ENCODE results near the gene MORN1. TPM values are rescaled to one million over a fixed set of nuclear protein-coding genes. Genes with fewer than 3 reads are reported as not detected.

The MORN1 gene
- total RNA-seq, 2 experiments from 2014 or later, result 10.5 to 11.6 TPM

DNA sequence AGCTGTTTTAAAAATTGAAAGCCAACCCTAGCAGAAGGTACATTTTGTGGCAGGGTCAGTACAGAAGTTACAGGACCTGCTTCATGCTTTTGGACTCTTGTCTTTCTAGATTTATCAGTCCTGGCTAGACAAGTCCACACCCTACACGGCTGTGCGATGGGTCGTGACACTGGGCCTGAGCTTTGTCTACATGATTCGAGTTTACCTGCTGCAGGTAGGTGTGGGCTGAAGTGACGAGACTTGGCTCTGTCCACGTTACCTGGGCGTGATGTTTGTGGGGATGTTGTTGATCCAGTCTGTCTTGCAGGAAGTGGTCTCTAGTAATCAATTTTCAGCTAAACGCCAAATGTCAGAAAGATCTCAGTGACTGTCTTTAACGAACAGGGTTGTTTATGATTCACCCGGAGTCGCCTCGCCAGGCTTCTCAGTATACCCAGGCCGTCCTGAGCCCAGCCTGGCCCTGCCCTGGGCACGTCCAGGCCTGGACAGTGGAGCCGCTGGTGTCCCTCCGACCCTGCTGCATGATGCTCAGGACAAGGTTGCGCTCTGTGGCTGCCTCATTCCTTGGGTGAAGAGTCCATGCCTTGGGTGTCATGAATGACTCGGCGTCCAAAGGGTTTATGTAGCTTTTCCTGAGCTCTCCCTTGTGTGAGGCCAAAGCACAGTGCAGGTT lies 5.8 kb upstream of the MORN1 start:
- Mint-ChIP-seq H3K36me3 (peaks cover 30% of the 10 kb centered on the region), H3K27me3 (no peaks in the 10 kb centered on the region), H3K4me3 (no peak overlapping the region), H3K4me1 (peaks cover 21% of the 10 kb centered on the region), H3K27ac (no peak overlapping the region), H3K9me3 (no peaks in the 10 kb centered on the region)
- ATAC-seq (ENCODE audit: low read depth) (no peak), DNase-seq (no peak)
- POLR2A ChIA-PET, result interaction anchor here (0.9 kb wide), 1 partner anchor 14 kb away, joined by 3 read pairs; no protein-coding TSS in a partner anchor

DNA sequence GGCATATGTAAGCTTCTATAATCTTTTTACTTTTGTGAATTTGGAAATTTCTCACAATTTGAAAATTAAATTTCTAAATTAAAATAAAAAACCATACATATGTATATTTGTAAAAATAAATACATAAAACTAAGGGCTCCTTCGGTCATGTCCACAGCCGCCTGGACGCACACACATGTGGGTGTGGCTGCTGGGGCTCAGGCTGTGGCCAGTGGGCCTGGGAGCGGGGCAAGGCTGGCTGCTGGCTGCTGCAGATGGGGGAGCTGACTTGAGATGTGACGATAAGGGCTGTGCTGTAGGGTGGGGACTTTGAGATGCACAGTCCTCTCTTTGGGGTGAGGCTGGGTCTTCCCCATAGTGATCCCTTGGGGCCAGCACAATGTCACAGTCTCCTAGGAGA lies 5.1 kb upstream of the MORN1 start:
- no peak for DNase-seq
- H3K27ac Mint-ChIP-seq, result no peak overlapping the region
- H3K9me3 Mint-ChIP-seq, result no peaks in the 10 kb centered on the region
- no peak overlapping the region for H3K4me3 Mint-ChIP-seq
- H3K4me1 Mint-ChIP-seq, result peaks cover 20% of the 10 kb centered on the region
- POLR2A ChIA-PET, result interaction anchor here (0.9 kb wide), 1 partner anchor 15 kb away, joined by 3 read pairs; no protein-coding TSS in a partner anchor
- no peaks in the 10 kb centered on the region for H3K27me3 Mint-ChIP-seq
- peaks cover 25% of the 10 kb centered on the region for H3K36me3 Mint-ChIP-seq
- ATAC-seq (ENCODE audit: low read depth), result no peak

DNA sequence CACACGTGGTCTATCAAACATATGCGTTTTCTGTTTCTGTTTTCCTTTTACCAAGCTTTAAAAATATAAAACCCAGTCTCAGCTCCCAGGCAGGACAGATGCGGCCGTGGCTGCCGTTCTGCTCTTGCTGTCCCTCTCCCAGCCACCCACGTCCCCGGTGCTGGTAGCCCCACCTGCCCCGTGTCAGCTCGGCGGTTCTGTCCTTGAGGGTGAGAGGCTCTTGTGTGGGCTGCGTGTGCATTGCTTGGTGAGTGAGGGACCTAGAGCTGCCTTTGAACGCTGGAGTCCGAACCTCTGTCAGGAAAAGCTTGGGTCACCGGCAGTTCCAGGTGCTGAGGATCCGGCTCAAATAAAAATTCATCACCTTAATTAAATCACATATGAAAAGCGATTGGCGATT lies 4.7 kb upstream of the MORN1 start:
- H3K4me3 Mint-ChIP-seq, result no peak overlapping the region
- H3K27ac Mint-ChIP-seq, result no peak overlapping the region
- H3K27me3 Mint-ChIP-seq, result no peaks in the 10 kb centered on the region
- POLR2A ChIA-PET, result interaction anchor here (0.9 kb wide), 1 partner anchor 16 kb away, joined by 3 read pairs; no protein-coding TSS in a partner anchor
- peaks cover 20% of the 10 kb centered on the region for H3K4me1 Mint-ChIP-seq
- peaks cover 23% of the 10 kb centered on the region for H3K36me3 Mint-ChIP-seq
- no peaks in the 10 kb centered on the region for H3K9me3 Mint-ChIP-seq
- no peak for ATAC-seq (ENCODE audit: low read depth)
- DNase-seq, result no peak

DNA sequence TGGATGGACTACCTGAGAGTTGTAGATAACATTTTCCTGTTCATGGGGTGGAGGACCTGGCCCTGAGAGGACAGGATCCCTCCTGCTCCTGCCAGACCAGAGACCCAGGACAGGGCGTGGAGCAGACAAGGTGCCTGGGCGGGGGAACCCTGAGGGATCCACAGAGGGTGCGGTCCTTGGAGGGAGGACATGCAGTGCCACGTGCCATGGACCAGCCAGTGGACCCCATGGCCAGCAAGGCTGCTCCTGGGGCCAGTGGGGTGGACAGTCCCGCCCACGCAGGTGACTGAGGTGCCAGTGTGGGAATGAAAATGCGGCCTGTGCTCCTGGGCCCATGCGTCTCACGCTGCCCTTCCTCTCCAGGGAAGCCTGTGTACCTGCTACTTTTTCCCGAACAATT lies 3.9 kb upstream of the MORN1 start:
- no peaks in the 10 kb centered on the region for H3K9me3 Mint-ChIP-seq
- no peak overlapping the region for H3K4me3 Mint-ChIP-seq
- H3K27ac Mint-ChIP-seq, result no peak overlapping the region
- POLR2A ChIA-PET, result no interaction called here
- H3K36me3 Mint-ChIP-seq, result peaks cover 16% of the 10 kb centered on the region
- no peak for DNase-seq
- peaks cover 21% of the 10 kb centered on the region for H3K4me1 Mint-ChIP-seq
- H3K27me3 Mint-ChIP-seq, result no peaks in the 10 kb centered on the region
- no peak for ATAC-seq (ENCODE audit: low read depth)

DNA sequence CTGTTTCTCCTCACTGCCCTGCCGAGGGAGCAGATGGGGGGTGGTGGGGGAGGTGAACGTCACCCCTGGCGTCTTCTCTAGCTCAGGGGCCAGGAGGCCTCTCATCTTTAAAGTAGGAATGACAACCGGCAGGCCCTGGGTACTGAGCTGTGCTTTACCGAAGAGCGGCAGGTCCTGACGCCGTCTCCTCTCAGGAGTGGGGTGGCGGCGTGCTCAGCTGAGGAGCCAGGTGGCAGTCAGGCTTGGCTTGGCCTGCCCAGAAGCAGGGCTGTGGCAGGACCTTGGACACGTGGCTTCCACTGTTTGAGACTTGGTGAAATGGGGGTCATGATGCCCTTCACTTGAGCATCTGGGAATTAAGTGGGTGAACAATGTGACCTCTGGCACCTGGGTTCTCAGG lies 3.4 kb upstream of the MORN1 start:
- POLR2A ChIA-PET, result interaction anchor here (1.0 to 1.3 kb wide), 2 partner anchors 153 to 205 kb away, joined by 3 to 4 read pairs; no protein-coding TSS in a partner anchor
- Mint-ChIP-seq H3K9me3 (no peaks in the 10 kb centered on the region), H3K4me3 (no peak overlapping the region), H3K36me3 (peaks cover 14% of the 10 kb centered on the region), H3K4me1 (peaks cover 26% of the 10 kb centered on the region), H3K27ac (peak overlapping the region; percentile 42), H3K27me3 (no peaks in the 10 kb centered on the region)
- DNase-seq (no peak), ATAC-seq (ENCODE audit: low read depth) (no peak)

DNA sequence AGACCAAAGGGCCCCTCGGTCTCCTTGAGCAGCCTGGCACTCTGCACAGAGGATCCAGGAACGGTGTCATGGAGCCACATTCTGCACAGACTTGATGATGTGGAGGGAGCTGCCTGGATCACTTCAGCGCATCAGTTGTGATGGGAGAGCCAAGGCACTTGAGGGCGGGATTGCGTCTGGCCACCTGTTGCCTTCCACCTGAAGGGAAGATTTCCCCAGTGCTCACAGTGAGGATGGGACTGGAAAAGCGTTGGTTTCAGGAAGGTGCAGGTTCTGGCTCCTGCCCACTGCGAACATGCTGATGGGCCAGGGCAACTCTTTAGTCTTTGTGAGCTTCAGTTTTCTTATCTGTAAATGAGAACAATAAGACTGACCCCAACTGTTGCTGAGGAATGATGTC lies 2.9 kb upstream of the MORN1 start:
- POLR2A ChIA-PET, result interaction anchor here (1.0 to 1.5 kb wide), 3 partner anchors 22 to 205 kb away, joined by 3 to 4 read pairs (median 3); no protein-coding TSS in a partner anchor
- DNase-seq (no peak), ATAC-seq (ENCODE audit: low read depth) (no peak)
- Mint-ChIP-seq H3K27me3 (no peaks in the 10 kb centered on the region), H3K27ac (peak overlapping the region; percentile 42), H3K9me3 (no peaks in the 10 kb centered on the region), H3K4me1 (peaks cover 26% of the 10 kb centered on the region), H3K36me3 (peaks cover 11% of the 10 kb centered on the region), H3K4me3 (no peak overlapping the region)

DNA sequence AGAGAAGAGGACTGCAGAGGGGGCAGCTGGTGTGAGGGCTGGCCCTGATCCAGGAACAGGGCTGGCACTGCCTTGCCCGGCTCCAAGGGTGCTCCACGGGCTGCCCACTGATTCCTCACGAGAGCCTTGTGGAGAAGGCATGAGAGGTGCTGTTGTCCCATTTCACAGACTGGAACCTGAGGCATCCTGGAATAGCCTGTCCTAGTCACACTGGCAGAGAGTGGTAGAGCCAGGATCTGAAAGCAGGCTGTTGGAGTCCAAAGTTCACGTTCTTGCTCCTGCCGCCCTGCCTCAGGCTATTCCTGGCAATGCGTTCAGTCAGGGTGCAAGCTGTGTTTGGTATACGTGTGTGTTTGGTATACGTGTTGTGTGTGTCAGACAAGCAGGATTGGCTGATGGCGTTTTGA lies 2.1 kb upstream of the MORN1 start:
- POLR2A ChIA-PET, result interaction anchor here (1.1 to 1.5 kb wide), 3 partner anchors 22 to 201 kb away, joined by 3 read pairs; no protein-coding TSS in a partner anchor
- ATAC-seq (ENCODE audit: low read depth) (no peak), DNase-seq (no peak)
- H3K36me3 Mint-ChIP-seq, result peaks cover 11% of the 10 kb centered on the region
- peak overlapping the region; percentile 91 for H3K4me3 Mint-ChIP-seq
- H3K9me3 Mint-ChIP-seq, result no peaks in the 10 kb centered on the region
- H3K27ac Mint-ChIP-seq, result no peak overlapping the region
- H3K27me3 Mint-ChIP-seq, result no peaks in the 10 kb centered on the region
- H3K4me1 Mint-ChIP-seq, result peaks cover 26% of the 10 kb centered on the region

DNA sequence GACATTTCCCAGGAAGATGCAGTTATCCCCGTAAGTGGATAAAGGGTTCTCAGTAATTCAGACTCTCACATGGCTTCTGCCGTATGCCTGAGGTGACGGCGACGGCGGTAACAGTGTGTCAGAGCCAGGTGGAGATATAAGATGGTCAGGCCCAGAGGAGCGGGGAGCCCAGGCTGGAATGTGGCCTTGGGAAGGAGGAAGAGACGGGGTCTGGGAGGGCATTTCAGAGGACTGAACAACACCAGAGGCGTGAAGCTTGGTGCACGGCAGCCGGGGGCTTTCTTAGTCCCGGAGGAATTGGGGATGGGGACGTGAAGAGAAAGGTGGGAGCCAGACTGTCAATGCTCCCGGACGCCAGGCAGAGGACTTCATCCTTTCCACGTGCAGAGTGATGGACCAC lies 1.3 kb upstream of the MORN1 start:
- Mint-ChIP-seq H3K27ac (peak overlapping the region; percentile 86), H3K27me3 (no peaks in the 10 kb centered on the region), H3K4me3 (peak overlapping the region; percentile 91), H3K4me1 (peaks cover 26% of the 10 kb centered on the region), H3K36me3 (peaks cover 11% of the 10 kb centered on the region), H3K9me3 (no peaks in the 10 kb centered on the region)
- POLR2A ChIA-PET, result interaction anchor here (1.1 to 3.7 kb wide), 7 partner anchors 18 to 203 kb away, joined by 3 to 25 read pairs (median 6); partner anchors contain the start of gene FAAP20
- ATAC-seq (ENCODE audit: low read depth) (no peak), DNase-seq (no peak)

DNA sequence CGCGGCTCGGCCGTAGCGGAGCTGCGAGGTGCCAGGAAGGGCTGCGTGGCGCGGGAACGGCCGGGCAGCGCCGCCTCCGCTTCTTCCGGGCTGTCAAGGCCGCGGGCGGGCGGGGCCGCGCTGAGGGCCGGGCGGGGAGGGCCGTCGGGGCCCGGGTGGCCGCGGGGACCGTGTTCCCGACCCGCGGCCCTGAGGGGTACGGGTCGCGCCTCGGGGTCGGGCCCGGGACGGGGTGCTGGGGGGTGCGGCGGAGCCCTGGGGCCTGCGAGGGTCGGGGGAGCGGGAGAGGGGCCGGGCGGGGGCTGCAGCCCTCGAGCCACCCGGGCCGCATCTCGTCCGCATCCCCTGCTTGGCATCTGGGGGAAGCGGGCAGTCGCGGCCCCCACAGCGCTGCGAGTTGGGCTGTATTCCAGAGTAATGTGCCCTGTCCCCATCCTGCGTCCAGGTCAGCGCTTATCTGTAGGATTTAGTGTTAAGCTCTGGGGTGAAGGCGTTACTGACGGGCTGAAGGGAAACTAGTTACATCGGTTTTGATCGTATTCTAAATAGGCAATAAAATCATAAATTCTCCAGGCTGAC lies 666 bp upstream of the MORN1 start:
- Mint-ChIP-seq H3K36me3 (peaks cover 8% of the 10 kb centered on the region), H3K4me1 (peaks cover 25% of the 10 kb centered on the region), H3K4me3 (peak overlapping the region; percentile 91), H3K27me3 (no peaks in the 10 kb centered on the region), H3K27ac (peak overlapping the region; percentile 86), H3K9me3 (no peaks in the 10 kb centered on the region)
- DNase-seq (no peak), ATAC-seq (ENCODE audit: low read depth) (no peak)
- POLR2A ChIA-PET, result interaction anchor here (0.8 to 3.7 kb wide), 24 partner anchors 8 to 202 kb away, joined by 3 to 25 read pairs (median 5); partner anchors contain the start of genes FAAP20, PANK4, PRXL2B and SKI

DNA sequence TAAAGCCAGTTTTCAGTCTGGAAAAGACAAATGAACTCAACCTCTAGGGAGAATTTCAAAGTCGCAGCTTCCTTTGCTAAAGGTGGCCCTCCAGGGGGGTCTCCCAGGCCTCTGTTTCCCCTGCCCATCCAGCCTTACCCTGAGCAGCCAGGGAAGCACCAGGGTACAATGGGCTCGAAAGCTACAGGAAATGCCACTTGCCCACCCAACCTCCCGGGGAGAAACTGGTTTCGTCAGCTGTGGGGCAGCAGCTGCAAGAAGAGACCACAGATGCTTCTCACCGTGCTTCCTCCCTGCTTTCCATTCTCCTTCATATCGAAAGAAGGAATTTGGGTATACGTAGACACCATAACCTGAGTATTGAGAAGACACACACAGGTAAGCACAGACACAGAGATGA lies 1.7 kb downstream of the MORN1 start:
- Mint-ChIP-seq H3K27ac (no peak overlapping the region), H3K36me3 (peaks cover 2% of the 10 kb centered on the region), H3K4me3 (peak overlapping the region; percentile 79), H3K9me3 (no peaks in the 10 kb centered on the region), H3K4me1 (peaks cover 22% of the 10 kb centered on the region), H3K27me3 (no peaks in the 10 kb centered on the region)
- DNase-seq (no peak), ATAC-seq (ENCODE audit: low read depth) (no peak)
- POLR2A ChIA-PET, result interaction anchor here (0.7 to 3.7 kb wide), 2 partner anchors 194 to 197 kb away, joined by 3 to 25 read pairs; partner anchors contain the start of genes FAAP20 and PRXL2B

DNA sequence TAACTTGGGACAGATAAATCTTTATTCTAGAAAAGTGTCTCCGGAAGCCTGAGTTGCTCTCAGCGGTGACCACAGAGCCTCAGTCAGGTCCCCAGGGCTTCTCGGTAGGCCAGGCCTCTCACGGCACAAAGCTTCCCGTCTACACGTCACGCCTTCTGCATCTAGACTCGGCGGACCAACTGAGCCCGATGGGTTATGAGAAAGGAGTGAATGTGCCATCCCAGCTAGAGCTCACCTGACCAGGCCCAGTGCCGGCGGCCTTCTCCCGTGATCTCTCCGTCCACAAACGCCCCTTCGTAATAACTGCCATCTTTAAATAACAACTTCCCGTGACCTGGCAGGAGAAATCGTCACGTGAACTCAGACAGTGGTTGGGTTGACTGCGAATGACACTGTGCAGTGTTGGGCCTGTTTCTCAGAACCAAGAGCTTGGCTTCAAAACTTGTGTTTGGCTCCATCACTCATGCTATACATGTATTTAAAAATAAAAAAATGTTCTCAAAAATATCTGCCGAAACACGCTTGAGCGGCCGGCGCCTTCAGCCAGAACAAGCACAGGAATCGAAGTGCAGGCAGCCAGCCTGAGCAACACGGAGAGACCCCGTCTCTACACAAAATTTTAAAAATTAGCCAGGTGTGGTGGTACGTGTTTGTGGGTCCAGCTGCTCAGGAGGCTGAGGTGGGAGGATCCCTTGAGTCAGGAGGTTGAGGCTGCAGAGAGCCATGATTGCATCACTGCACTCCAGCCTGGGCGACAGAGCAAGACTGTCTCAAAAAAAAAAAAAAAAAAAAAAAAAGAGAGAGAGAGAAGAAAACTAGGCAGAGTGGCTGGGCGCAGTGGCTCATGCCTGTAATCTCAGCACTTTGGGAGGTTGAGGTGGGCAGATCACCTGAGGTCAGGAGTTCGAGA lies 3.1 kb downstream of the MORN1 start:
- POLR2A ChIA-PET, result interaction anchor here (0.7 kb wide), 1 partner anchor 196 kb away, joined by 4 read pairs; no protein-coding TSS in a partner anchor

DNA sequence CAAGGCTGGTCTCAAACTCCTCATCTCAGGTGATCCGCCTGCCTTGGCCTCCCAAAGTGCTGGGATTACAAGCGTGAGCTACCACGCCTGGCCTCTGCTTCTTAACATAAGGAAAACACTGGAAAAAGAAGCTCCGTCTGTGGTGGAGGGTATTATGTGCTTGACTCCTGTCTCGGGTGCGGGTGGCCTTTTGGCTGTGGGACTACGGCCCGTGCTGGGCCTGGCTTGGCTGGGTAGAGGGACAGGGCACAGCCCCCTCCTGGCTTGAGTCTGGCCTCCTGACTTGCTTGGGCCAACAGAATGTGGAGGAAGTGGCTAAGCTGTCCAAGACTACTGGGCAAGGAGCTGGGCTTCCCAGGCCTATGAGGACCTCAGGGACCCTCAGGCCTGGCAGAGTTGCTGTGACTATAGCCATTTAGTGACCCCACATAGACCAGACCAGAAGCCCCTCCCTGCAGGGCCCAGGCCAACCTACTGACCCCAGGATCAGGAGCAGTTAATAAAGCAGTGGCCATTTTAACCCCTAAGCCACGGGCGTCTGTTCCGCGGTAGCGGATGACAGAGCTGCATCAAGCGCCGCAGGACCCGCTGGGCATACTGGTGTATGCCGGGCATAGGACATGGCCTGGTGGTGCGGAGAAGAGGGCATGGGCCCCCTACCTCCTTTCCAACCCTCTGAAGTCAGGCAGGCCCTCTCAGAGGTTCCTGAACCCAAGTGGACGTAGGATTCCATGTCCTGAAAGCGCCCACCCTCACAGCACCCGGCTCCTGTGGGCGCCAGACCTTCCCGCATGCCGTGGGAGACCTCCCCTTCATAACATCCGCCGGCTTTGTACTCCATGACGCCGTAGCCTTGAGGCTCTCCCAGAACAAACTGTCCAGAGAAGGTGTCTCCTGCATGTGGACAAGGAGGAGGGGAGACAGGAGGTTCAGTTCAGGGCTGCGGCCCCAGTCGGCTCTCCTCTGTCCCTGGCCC lies 4.4 kb downstream of the MORN1 start:
- Mint-ChIP-seq H3K27me3 (no peaks in the 10 kb centered on the region), H3K27ac (no peak overlapping the region), H3K36me3 (no peaks in the 10 kb centered on the region), H3K4me1 (peaks cover 6% of the 10 kb centered on the region), H3K9me3 (no peaks in the 10 kb centered on the region), H3K4me3 (no peak overlapping the region)
- POLR2A ChIA-PET, result no interaction called here
- DNase-seq, result peak; percentile 19
- no peak for ATAC-seq (ENCODE audit: low read depth)

More for the DNA sequence above, 3.1 kb downstream of the MORN1 start:
- no peak for ATAC-seq (ENCODE audit: low read depth)
- H3K4me3 Mint-ChIP-seq, result no peak overlapping the region
- peaks cover 16% of the 10 kb centered on the region for H3K4me1 Mint-ChIP-seq
- no peaks in the 10 kb centered on the region for H3K9me3 Mint-ChIP-seq
- H3K27me3 Mint-ChIP-seq, result no peaks in the 10 kb centered on the region
- H3K27ac Mint-ChIP-seq, result no peak overlapping the region
- H3K36me3 Mint-ChIP-seq, result peaks cover 2% of the 10 kb centered on the region
- no peak for DNase-seq

Measured in activated naive CD8-positive, alpha-beta T cell treated with anti-CD3 and anti-CD28 coated beads, Interleukin-2, amount 10 ng/mL, durations not matched to agents 7 days and 5 days (primary cell).